IPS-15b (cell line): Measurements from ENCODE around the gene BTC.
"Not testable (repeated sequence)": the region's sequence is repeated elsewhere in the genome, so short reads cannot be mapped to it uniquely, and the experiment has no call there.

Source experiments
- H3K27me3 ChIP-seq: one replicate; pipeline ENCODE4 v1.6.1; 2013; ENCODE audit warnings: low read length; ENCODE audit not compliant: control insufficient read depth, insufficient read depth
- H3K36me3 ChIP-seq: one replicate; pipeline ENCODE4 v1.6.1; 2013; ENCODE audit warnings: low read length; ENCODE audit not compliant: control insufficient read depth, insufficient read depth
- H3K4me1 ChIP-seq: one replicate; pipeline ENCODE4 v1.6.1; 2013; ENCODE audit warnings: mild to moderate bottlenecking, low read length; ENCODE audit not compliant: control insufficient read depth, insufficient read depth
- H3K4me3 ChIP-seq: one replicate; pipeline ENCODE4 v1.5.1; 2013; ENCODE audit warnings: low read depth, low read length
- H3K9ac ChIP-seq: one replicate; pipeline ENCODE4 v1.6.1; 2013; ENCODE audit warnings: low read depth, mild to moderate bottlenecking, low read length
- H3K9me3 ChIP-seq: one replicate; pipeline ENCODE4 v1.6.1; 2013; ENCODE audit warnings: mild to moderate bottlenecking, low read length; ENCODE audit not compliant: control insufficient read depth, insufficient read depth

The BTC gene

GRCh38 chr4:74714611-74715130 is 79.7 kb downstream of the BTC start:
- Histone ChIP-seq H3K9ac (no peak overlapping the region), H3K27me3 (no peaks in the 10 kb centered on the region), H3K4me3 (no peak overlapping the region), H3K9me3 (no peaks in the 10 kb centered on the region), H3K36me3 (no peaks in the 10 kb centered on the region), H3K4me1 (no peaks in the 10 kb centered on the region)

GRCh38 chr4:74708135-74708534 is 86.2 kb downstream of the BTC start:
- not testable (repeated sequence) for H3K4me1 ChIP-seq

More at GRCh38 chr4:74708135-74708534, 86.2 kb downstream of the BTC start:
- not testable (repeated sequence) for H3K27me3 ChIP-seq, H3K9ac ChIP-seq, H3K9me3 ChIP-seq, H3K4me3 ChIP-seq, H3K36me3 ChIP-seq
